Activated T-cell treated with anti-CD3 and anti-CD28 coated beads, Interleukin-2, amount 50 U/mL, for 4 hours (primary cell): ENCODE data around the gene HEYL. TPM values are rescaled to one million over a fixed set of nuclear protein-coding genes. Genes with fewer than 3 reads are reported as not detected.

Experiments used
- ATAC-seq, 2 donors: fragments of 200-7000 bp; cut with Tn5 transposase; one replicate each; pipeline ENCODE4 v1.10.0; 2021
- DNase-seq: peaks from one replicate; pipeline ENCODE4 v3.0.0-alpha.2; 2020
- H3K27me3 Mint-ChIP-seq: one replicate; pipeline ENCODE4 v1.8.0; 2021; ENCODE audit warnings: low read depth, mixed read lengths
- H3K36me3 Mint-ChIP-seq: one replicate; pipeline ENCODE4 v1.8.0; 2022; ENCODE audit warnings: mixed read lengths; ENCODE audit not compliant: insufficient read depth
- H3K4me1 Mint-ChIP-seq: one replicate; pipeline ENCODE4 v1.8.0; 2021; ENCODE audit warnings: low read depth, mixed read lengths
- H3K4me3 Mint-ChIP-seq: one replicate; pipeline ENCODE4 v1.8.0; 2021; ENCODE audit warnings: mild to moderate bottlenecking, moderate library complexity, mixed read lengths
- H3K9me3 Mint-ChIP-seq: one replicate; pipeline ENCODE4 v1.8.0; 2021; ENCODE audit warnings: mixed read lengths
- total RNA-seq, 3 donors: library from RNA; stranded (reverse); gene quantifications; one replicate each; pipeline ENCODE4 v1.2.1, GENCODE V29; 2021

Gene HEYL
- total RNA-seq, result under 1 TPM; 0.05 to 0.11 (median 0.08) TPM

DNA sequence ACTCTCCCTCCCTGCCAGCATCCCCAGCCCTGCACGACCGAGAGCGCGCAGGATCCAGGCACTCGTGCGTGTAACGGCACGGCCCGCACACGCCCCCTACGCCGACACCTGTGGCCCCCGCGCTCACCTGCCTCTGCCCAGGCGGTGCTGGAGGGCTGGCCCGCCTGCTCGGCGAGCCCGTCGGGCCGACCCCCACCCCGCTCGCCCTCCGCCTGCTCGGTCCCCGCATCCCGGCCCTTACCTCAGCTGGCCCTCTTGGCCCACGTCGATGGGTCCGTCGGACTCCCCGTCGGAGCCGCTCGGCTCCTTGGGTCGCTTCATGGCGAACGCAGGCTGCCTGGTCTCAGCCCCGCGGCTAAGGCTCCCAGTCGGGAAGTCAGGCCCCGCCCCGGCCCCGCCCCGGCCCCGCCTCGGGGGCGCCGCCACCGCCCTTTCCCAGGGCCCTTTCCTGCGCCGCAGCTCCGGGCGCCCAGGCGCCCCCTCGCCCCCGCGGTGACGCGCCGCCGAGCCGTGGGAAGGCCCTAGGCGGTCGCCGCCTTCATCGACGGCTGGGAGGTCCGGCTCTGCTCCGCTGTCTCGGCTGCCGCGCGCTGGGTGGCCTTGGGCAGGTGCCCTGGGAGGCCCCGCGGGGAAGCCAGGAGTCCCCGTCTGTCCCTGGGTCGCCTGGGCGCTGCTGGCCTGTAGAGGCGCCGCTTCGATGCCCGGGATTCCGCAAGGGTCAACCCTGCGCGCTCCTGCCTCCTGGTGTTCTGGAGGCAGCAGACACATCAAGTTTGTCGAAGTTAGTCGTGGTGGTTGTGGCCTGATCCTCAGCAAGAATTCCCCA, at the start of gene HEYL:
HEYL (minus strand) TSS at position 339 of the 826 bp plus-strand sequence; CDS start at position 321, 18 bp downstream.
- Mint-ChIP-seq H3K27me3 (peaks cover 13% of the 10 kb centered on the region), H3K4me3 (peak within 1 kb of the TSS; percentile 49), H3K9me3 (no peaks in the 10 kb centered on the region), H3K4me1 (no peaks in the 10 kb centered on the region), H3K36me3 (no peaks in the 10 kb centered on the region)
- peak; percentile 70 for DNase-seq
- ATAC-seq, result peak; percentile 94 to 95

- peaks cover 44% of the 10 kb centered on the region for H3K4me1 Mint-ChIP-seq
- DNase-seq (no peak), ATAC-seq (no peak)
- H3K27me3 Mint-ChIP-seq, result peaks cover 14% of the 10 kb centered on the region
- peaks cover 6% of the 10 kb centered on the region for H3K36me3 Mint-ChIP-seq
- no peak overlapping the region for H3K4me3 Mint-ChIP-seq
- H3K9me3 Mint-ChIP-seq, result no peaks in the 10 kb centered on the region
Measured at GRCh38 chr1:39689214-39689613, 49.8 kb upstream of the HEYL start.

DNA sequence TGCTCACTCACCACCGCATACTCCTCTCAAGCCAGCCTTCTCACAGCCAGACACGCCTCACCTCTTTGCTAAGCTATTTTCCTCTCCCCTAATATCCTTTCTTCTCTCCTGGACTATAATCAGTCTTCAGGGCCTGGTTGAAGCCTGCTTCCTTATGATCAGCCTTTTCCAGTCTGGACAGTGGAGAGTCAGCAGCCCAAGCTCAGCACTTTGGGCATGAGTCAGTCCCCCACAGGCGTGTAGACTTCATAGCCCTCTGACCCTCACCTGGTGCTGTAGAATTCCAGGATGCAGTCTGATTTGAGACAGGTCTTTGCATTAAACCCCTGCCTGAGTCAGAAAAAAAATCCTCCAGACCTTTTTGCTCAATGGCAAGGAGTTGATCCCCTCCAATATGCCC, 49.3 kb upstream of the HEYL start:
- DNase-seq (no peak), ATAC-seq (no peak)
- no peak overlapping the region for H3K4me3 Mint-ChIP-seq
- peaks cover 6% of the 10 kb centered on the region for H3K36me3 Mint-ChIP-seq
- peaks cover 14% of the 10 kb centered on the region for H3K27me3 Mint-ChIP-seq
- H3K9me3 Mint-ChIP-seq, result no peaks in the 10 kb centered on the region
- H3K4me1 Mint-ChIP-seq, result peaks cover 44% of the 10 kb centered on the region

DNA sequence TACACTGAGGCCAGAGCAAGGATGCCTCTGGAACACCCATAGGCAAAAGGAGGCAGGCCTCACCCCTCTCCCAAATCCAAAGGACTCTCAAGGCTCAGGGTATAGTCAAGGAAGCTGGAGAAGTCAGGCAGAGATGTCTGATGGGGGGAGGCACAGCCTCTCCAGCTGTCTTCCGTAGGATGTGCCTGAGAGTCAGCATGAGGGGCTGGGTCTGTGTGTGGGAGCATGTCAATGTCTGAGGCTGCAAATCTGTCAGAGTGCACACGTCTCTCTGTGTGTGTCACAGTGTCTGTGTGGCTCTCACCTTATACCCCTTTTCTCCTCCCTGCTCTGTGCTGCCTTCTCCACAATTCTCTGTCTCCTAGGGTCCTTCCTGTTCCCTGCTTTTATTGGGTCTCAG, 47.8 kb upstream of the HEYL start:
- peaks cover 40% of the 10 kb centered on the region for H3K4me1 Mint-ChIP-seq
- peaks cover 8% of the 10 kb centered on the region for H3K36me3 Mint-ChIP-seq
- no peaks in the 10 kb centered on the region for H3K9me3 Mint-ChIP-seq
- H3K27me3 Mint-ChIP-seq, result peaks cover 19% of the 10 kb centered on the region
- DNase-seq (no peak), ATAC-seq (no peak)
- no peak overlapping the region for H3K4me3 Mint-ChIP-seq

DNA sequence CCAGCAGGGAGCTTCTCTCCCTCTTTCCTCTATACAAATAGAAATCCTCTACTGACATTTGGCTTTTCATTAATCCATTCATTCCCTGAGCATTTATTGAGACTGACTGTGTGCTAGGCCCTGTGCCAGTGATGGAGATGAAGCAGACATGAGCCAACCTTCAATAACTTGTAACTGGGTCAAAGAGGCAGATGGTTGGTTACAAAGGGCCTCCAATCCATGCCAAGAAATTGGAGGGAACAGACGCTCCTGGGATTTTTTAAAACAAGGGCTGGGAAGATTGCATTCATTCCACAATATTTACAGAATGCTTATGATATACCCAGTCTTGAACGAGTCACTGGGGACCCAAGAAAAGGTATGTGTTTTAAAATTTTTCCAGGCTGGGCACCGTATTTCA, 45.6 kb upstream of the HEYL start:
- H3K9me3 Mint-ChIP-seq, result no peaks in the 10 kb centered on the region
- H3K4me1 Mint-ChIP-seq, result peaks cover 44% of the 10 kb centered on the region
- H3K4me3 Mint-ChIP-seq, result no peak overlapping the region
- no peak for DNase-seq
- H3K27me3 Mint-ChIP-seq, result peaks cover 15% of the 10 kb centered on the region
- ATAC-seq, result no peak
- peaks cover 8% of the 10 kb centered on the region for H3K36me3 Mint-ChIP-seq

DNA sequence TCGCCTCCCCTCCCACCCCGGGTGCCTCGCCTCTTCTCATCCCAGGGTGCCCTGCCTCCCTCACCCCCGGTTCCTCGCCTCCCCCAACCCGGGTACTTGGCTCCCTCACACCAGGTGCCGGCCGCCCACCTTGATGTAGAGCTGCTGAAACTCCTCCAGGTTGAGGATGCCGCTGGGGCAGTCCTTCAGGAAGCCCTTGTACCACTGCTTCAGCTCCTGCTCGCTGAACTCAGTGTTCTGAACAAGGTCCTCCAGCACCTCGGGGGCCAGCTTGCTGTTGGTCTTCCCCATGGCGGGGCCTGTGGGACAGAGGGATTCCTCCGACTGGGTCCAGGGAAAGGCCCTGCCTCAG, 44.8 kb upstream of the HEYL start:
- Mint-ChIP-seq H3K4me3 (no peak overlapping the region), H3K27me3 (peaks cover 13% of the 10 kb centered on the region), H3K4me1 (peaks cover 38% of the 10 kb centered on the region), H3K9me3 (no peaks in the 10 kb centered on the region), H3K36me3 (peaks cover 11% of the 10 kb centered on the region)
- ATAC-seq (no peak), DNase-seq (no peak)

- peak; percentile 28 for DNase-seq
- Mint-ChIP-seq H3K27me3 (peaks cover 13% of the 10 kb centered on the region), H3K4me3 (no peak overlapping the region), H3K9me3 (no peaks in the 10 kb centered on the region), H3K4me1 (peaks cover 37% of the 10 kb centered on the region), H3K36me3 (peaks cover 12% of the 10 kb centered on the region)
- peak; percentile 52 to 54 for ATAC-seq
Measured at GRCh38 chr1:39683591-39684312, 44.3 kb upstream of the HEYL start.

GRCh38 chr1:39681999-39682398, 42.6 kb upstream of the HEYL start:
- Mint-ChIP-seq H3K9me3 (no peaks in the 10 kb centered on the region), H3K4me3 (no peak overlapping the region), H3K27me3 (peaks cover 8% of the 10 kb centered on the region), H3K4me1 (peaks cover 29% of the 10 kb centered on the region), H3K36me3 (peaks cover 12% of the 10 kb centered on the region)
- no peak for ATAC-seq
- no peak for DNase-seq

GRCh38 chr1:39681294-39681693, 41.9 kb upstream of the HEYL start:
- no peak for ATAC-seq
- Mint-ChIP-seq H3K4me1 (peaks cover 29% of the 10 kb centered on the region), H3K36me3 (peaks cover 11% of the 10 kb centered on the region)

GRCh38 chr1:39680751-39681150, 41.3 kb upstream of the HEYL start:
- Mint-ChIP-seq H3K4me3 (no peak overlapping the region), H3K36me3 (peaks cover 8% of the 10 kb centered on the region), H3K9me3 (no peaks in the 10 kb centered on the region), H3K27me3 (peaks cover 6% of the 10 kb centered on the region), H3K4me1 (peaks cover 29% of the 10 kb centered on the region)
- DNase-seq (no peak), ATAC-seq (no peak)

More at GRCh38 chr1:39681294-39681693, 41.9 kb upstream of the HEYL start:
- peaks cover 6% of the 10 kb centered on the region for H3K27me3 Mint-ChIP-seq
- no peak for DNase-seq
- no peak overlapping the region for H3K4me3 Mint-ChIP-seq
- no peaks in the 10 kb centered on the region for H3K9me3 Mint-ChIP-seq

DNA sequence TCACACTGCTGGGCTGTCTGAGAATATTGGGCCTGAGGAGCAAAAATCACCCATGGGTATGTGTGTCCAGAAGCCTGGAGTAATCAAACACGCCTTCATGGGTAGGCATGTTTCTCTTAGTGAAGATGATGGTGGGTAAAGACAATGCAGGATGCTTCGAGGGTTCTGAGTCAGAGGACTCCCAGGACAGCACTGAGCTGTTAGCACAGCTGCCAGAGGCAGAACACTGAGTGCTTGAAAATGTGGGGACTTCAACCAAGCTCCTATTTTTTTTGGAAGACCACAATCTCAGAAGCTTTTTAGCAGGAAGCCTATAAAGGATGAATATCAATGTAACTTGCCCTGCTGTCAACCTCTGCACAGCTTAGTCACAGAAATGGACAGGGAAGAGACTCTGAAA, 40.4 kb upstream of the HEYL start:
- ATAC-seq, result no peak
- Mint-ChIP-seq H3K4me3 (no peak overlapping the region), H3K27me3 (peaks cover 4% of the 10 kb centered on the region), H3K36me3 (peaks cover 6% of the 10 kb centered on the region), H3K9me3 (no peaks in the 10 kb centered on the region), H3K4me1 (peaks cover 27% of the 10 kb centered on the region)
- no peak for DNase-seq

GRCh38 chr1:39678889-39679288, 39.4 kb upstream of the HEYL start:
- peaks cover 4% of the 10 kb centered on the region for H3K27me3 Mint-ChIP-seq
- peaks cover 23% of the 10 kb centered on the region for H3K4me1 Mint-ChIP-seq
- DNase-seq, result no peak
- no peak for ATAC-seq
- H3K4me3 Mint-ChIP-seq, result no peak overlapping the region
- no peaks in the 10 kb centered on the region for H3K9me3 Mint-ChIP-seq
- H3K36me3 Mint-ChIP-seq, result peaks cover 6% of the 10 kb centered on the region

DNA sequence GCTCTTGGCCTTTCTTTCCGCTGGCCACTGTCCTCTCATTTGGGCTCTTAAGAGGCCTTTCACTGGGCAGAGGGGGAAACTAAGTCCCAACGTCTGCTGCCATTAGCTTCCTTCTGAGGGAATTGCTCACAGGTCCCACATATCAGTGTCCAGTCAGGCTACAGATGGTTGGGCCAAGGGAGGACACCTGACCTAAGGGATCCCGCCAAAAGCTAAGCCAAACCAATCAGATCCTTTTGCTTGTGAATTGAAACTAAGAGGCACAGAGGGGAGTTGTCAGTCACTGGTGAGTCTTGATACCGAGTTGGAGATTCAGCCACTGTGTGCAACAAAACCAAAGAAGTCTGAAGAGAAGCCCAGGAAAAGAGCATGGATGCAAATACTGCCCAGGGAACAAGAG, 38.2 kb upstream of the HEYL start:
- Mint-ChIP-seq H3K36me3 (peaks cover 6% of the 10 kb centered on the region), H3K27me3 (peaks cover 5% of the 10 kb centered on the region), H3K9me3 (no peaks in the 10 kb centered on the region), H3K4me1 (peaks cover 21% of the 10 kb centered on the region), H3K4me3 (no peak overlapping the region)
- no peak for ATAC-seq
- no peak for DNase-seq

- peaks cover 9% of the 10 kb centered on the region for H3K27me3 Mint-ChIP-seq
- DNase-seq (no peak), ATAC-seq (no peak)
- no peak overlapping the region for H3K4me3 Mint-ChIP-seq
- H3K9me3 Mint-ChIP-seq, result no peaks in the 10 kb centered on the region
- H3K4me1 Mint-ChIP-seq, result peaks cover 21% of the 10 kb centered on the region
- H3K36me3 Mint-ChIP-seq, result peaks cover 4% of the 10 kb centered on the region
Measured at GRCh38 chr1:39676948-39677548, 37.6 kb upstream of the HEYL start.
